Dedifferentiated amniotic fluid mesenchymal stem cell (primary cell): ENCODE results near the gene LRRC4.

Source experiments
- DNase-seq: peaks from one replicate; pipeline ENCODE4 v3.0.0-alpha.2; 2016; ENCODE audit errors: extremely low spot score

Gene LRRC4

GRCh38 chr7:128030654-128031611 is at the start of gene LRRC4:
Gene LRRC4 (minus strand): TSS chr7:128031437. CDS start chr7:128030640, 797 bp downstream.
- DNase-seq, result no peak

DNA sequence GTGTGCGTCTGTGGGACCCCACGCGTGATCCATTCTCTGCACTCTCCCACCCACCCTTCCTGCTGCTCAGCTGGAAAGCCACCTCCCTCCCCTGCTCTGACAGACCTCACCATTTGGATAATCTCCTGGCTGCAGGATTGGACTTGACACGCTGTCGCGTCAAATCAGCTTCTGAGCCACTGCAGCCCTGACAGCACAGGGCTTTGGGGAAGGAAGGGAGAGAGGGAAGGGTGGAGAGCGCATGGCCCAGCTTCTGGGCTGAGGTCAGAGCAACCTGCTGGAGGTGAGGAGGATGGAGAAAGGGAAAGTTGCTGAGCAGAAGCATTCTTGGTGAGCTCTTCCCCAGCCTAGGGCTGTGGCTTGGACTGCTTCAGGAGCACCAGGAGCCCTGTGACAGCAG is 48.9 kb upstream of the LRRC4 start:
- DNase-seq, result no peak

GRCh38 chr7:128078309-128078708 is 47.1 kb upstream of the LRRC4 start:
- DNase-seq, result no peak

DNA sequence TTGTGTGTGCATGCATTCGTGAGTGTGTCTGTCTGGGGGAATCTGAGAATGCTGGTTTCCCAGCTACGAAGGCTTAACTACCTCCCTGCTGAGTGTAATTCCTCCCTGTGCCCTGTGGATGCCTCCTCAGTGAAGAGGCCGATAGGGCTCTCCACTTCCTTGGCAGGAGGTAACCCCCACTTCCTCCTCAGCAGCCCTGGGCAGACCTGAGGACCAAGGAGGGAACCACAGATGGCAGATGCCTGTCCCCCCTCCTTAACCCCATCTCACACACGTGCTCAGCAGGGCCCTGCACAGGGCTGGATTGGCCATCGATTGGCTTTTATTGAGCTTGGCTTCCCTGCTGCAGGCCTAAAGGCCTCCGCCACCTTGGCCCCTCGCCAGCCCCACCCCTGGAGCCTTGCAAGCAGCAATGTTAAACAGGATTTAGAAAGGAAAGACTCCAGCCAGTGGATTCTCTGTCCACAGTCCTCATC is 45.6 kb upstream of the LRRC4 start:
- DNase-seq, result no peak

DNA sequence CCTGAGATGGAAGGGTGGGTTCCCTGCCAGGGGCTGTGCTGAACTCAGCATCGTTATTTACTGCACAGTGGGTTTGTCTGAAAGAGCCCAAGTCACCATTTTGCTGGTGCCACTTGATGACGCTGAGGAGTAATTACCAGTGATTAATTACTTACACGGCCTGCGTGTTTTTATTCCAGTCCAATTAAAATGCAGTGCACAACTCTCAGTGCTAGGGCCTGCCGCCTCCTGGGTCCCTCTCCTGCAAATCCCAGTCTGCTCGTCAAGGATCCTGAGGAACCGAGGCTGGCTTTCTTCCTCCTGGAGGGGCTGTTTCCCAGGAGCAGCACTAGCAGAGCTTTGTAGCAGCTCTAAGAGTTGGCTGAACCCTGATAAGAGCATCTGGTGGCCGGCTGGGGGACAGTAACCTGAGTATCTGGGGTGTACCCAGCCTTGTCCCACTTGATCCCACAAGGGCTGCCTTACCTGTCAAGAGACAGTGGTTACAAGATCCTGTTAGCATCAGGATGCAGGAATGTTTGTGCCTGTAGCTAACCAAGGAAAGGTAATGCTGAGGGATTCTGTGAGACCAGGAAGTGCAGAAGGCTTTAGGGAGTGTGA is 45.1 kb upstream of the LRRC4 start:
- no peak for DNase-seq

- no peak for DNase-seq
These were observed 44.2 kb upstream of the LRRC4 start for GRCh38 chr7:128075242-128076095.

- DNase-seq, result no peak
These were observed 43.5 kb upstream of the LRRC4 start for GRCh38 chr7:128074736-128075135.

DNA sequence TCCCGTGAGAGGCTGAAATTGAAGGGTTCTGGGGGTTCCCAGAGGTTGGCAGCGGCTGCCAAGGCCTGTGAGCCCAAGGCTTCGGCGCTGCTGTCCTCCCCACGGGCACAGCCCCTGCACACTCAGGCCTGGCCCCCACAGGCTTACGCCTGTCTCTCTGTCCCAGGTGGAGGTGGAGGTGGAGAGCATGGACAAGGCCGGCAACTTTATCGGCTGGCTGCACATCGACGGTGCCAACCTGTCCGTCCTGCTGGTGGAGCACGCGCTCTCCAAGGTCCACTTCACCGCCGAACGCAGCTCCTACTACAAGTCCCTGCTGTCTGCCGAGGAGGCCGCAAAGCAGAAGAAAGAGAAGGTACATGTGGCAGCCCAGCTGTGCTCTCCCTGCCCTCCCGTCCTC is 43.1 kb upstream of the LRRC4 start:
- no peak for DNase-seq

DNA sequence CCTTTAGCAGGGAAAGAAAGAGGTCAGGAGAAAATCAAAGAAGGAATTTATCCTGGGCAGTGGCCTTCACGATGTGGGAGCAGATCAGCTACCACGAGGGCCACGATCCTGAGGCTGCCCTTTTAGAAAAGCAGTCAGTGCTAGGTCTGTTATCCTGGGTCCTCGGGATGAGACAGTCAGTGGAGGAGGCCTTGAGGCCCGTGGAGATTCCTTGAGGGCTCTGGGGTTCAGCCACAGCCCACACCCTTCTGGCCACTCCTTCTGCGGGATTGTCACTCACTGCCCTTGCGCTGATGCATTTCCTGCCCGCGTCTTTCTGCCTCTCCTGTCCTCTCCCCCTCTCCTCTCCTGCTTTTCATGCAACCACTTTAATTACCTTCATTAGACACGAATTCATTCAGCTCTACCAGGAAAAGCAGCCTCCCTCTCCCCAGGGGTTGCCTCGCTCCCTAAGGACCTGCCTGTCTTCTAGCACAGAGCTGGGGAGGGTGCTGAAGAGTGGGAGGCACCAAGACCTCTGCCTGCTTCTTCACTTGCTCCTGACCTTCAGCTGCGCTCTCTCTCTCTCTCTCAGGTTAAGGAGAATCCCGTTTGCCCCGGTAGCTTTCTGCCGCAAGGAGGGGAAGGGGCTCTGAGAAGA is 42.6 kb upstream of the LRRC4 start:
- no peak for DNase-seq

- DNase-seq, result no peak
These were observed 40.6 kb upstream of the LRRC4 start for GRCh38 chr7:128071801-128072200.

DNA sequence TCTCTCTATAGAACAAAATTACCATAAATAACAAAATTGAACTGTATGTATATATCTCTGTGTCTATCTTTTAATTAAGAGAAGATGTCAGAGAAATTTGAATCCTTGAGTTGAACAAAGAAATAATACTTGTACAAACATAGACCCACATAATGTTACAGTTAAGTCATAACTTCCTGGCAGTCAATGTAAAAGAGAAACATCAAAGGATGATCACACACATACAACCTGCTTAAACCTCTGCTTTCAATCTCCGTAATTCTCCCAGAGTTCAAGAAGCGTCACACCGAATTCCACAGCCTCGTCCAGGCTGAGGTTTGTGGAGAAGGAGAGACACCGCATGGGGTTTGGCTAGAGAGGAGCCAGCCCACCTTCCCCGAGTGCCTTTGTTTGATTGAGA is 40.1 kb upstream of the LRRC4 start:
- no peak for DNase-seq

DNA sequence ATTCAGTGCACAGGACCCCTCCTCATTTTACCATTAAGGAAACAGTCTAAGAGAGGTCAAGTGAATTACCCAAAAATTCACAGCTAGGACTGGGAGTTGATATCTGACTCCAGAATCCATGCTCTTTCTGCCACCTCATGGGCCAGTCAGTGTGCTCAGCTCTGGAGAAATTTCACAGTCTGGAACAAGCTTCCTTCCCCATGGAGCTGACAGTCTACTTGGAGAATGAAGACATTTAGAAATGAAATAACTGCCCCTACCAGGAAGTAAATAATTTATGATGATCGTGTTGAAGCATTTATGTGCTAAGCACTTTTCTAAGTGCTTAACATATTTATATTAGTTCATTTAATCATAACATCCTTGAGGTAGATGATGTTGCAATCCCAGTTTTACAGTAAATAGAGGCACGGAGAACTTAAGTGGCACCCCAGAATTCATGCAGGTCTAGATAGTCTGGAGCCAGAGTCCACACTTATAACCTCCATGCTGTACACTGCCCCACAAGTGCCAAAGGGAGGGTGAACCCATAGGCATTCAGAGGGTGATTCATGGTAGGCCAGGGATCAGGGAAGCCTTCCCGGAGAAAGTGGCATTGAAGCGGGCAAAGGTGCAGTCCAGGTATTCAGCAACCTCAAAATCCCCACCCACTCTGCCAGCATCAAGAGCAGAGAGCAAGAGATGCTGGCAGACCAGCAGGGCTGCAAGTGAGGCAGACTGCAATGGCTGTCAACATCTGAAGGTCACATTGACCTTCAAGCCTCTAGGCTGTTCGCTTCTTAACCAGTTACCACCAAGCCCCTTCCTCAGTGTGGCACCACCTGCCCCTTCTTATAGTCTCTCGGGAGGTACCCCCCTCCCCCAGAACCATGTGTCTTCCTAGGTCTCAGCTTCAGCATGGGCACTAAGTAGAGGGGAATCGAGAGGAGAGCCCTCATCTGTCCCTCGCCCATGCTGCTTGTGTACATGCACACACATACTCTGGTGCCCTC is 38.4 kb upstream of the LRRC4 start:
- no peak for DNase-seq

DNA sequence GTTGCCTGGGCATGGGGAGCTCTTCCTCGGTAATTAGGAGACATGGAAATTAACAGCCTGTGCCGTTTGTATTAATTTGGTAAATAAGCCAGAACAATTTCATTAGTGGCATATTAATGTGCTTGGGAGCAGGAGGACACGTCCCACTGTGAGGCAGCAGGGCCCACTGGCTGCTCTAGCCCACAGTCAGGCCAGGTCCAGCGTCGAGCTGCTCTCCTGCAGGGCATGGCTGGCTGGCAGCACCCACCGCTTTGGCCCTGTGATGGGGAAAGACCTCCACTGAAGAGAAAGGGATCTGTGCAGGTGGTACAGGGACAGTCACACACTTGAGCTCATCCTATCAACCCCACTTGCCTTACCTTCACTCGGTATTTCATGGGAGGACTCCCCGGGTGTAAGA is 37.5 kb upstream of the LRRC4 start:
- DNase-seq, result no peak

- DNase-seq, result no peak
These were observed 36.7 kb upstream of the LRRC4 start for GRCh38 chr7:128067983-128068382.

DNA sequence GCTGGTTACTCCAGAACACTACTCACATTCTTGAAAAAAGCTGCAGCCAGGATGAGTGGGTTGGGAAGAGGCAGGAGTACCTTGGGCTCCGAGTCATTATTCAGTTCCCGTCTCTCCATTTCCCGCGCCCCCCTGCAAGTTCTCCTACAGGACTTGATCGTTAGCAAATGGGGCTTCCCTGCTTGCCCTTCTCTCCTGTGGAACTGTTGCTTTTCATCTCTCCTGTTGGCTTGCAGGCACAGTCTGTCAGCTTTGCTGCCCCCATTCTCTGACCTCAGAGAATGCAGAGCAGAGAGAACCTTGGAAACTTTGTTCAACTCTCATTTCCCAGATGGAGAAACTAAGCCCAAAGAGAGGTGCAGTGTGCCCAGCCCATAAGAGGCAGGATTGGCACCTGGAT is 35.6 kb upstream of the LRRC4 start:
- DNase-seq, result no peak

GRCh38 chr7:128066395-128066794 is 35.2 kb upstream of the LRRC4 start:
- DNase-seq, result no peak

- no peak for DNase-seq
These were observed 34.6 kb upstream of the LRRC4 start for GRCh38 chr7:128065872-128066271.

GRCh38 chr7:128063088-128063487 is 31.9 kb upstream of the LRRC4 start:
- no peak for DNase-seq

GRCh38 chr7:128060018-128060417 is 28.8 kb upstream of the LRRC4 start:
- no peak for DNase-seq
